ENCODE results near the gene DNAJC10.

DNA sequence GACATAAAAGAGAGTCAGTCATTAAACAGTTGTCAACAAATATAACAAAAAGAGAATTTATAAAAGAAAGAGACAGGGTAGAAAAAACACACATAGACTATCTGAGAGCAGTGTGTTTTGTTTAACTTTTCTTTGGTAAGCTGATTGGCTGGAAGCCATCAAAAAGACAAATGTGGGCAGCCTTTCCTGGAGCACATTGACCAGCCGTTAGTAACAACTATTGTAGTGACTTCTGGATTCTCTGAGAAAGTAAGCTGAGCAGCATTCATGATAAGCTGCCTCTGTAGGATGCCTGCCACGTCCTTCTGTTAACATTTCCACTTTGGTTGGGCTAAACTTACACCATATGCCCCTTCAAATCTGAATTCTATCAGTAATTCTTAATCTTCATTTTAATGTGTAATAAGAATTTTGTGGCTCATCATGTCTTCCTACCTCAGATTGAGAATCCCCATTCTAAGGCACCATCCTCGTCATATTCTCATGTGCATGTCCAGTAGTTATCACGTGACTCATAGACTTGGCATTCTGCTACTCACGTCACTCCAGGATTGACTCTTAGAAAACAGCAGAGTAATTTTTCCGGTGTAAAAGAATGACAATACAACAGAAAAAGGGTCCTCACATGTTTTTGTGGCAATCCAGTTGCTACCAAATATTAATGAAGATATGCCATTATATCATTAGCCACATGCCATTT, 43.4 kb upstream of the DNAJC10 start:
- TF ChIP-seq, protein P1, sequence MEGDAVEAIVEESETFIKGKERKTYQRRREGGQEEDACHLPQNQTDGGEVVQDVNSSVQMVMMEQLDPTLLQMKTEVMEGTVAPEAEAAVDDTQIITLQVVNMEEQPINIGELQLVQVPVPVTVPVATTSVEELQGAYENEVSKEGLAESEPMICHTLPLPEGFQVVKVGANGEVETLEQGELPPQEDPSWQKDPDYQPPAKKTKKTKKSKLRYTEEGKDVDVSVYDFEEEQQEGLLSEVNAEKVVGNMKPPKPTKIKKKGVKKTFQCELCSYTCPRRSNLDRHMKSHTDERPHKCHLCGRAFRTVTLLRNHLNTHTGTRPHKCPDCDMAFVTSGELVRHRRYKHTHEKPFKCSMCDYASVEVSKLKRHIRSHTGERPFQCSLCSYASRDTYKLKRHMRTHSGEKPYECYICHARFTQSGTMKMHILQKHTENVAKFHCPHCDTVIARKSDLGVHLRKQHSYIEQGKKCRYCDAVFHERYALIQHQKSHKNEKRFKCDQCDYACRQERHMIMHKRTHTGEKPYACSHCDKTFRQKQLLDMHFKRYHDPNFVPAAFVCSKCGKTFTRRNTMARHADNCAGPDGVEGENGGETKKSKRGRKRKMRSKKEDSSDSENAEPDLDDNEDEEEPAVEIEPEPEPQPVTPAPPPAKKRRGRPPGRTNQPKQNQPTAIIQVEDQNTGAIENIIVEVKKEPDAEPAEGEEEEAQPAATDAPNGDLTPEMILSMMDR (conservative IDR thresholded peaks at IDR 0.05): no peak
- no peak for TF ChIP-seq EZH2 (IDR thresholded peaks at IDR 0.05; ENCODE audit: low read depth)
